IPS DF 6.9 (cell line): Measurements from ENCODE around the gene TMEM184A.

ENCODE experiments used
- DNase-seq: peaks from one replicate; pipeline ENCODE4 v3.0.0-alpha.2; 2013; ENCODE audit warnings: low read depth, low spot score
- H3K27ac ChIP-seq: one replicate; pipeline ENCODE4 v1.5.1; 2013; ENCODE audit warnings: low read length, control low read depth
- H3K27me3 ChIP-seq: 2 replicates; pipeline ENCODE4 v1.6.1; 2013; ENCODE audit warnings: mild to moderate bottlenecking, low read length; ENCODE audit not compliant: control insufficient read depth, insufficient read depth
- H3K36me3 ChIP-seq: 2 replicates; pipeline ENCODE4 v1.6.1; 2013; ENCODE audit warnings: low read length; ENCODE audit not compliant: control insufficient read depth, insufficient read depth
- H3K4me1 ChIP-seq: 2 replicates; pipeline ENCODE4 v1.6.1; 2013; ENCODE audit warnings: low read length; ENCODE audit not compliant: control insufficient read depth, insufficient read depth
- H3K4me3 ChIP-seq: 2 replicates; pipeline ENCODE4 v1.5.1; 2013; ENCODE audit warnings: mild to moderate bottlenecking, low read length
- H3K9me3 ChIP-seq: 2 replicates; pipeline ENCODE4 v1.6.1; 2013; ENCODE audit warnings: low read length, inconsistent platforms; ENCODE audit not compliant: control insufficient read depth, insufficient read depth
- WGBS: extraction: QIAGEN DNeasy Blood & Tissue Kit; methylation state at CpG from one replicate; pipeline ENCODE4 v1.1.7; 2013; ENCODE audit warnings: mixed read lengths, missing lambda C conversion rate; ENCODE audit not compliant: insufficient read length, insufficient coverage; 5-methylcytosine and 5-hydroxymethylcytosine counted together

The TMEM184A gene

DNA sequence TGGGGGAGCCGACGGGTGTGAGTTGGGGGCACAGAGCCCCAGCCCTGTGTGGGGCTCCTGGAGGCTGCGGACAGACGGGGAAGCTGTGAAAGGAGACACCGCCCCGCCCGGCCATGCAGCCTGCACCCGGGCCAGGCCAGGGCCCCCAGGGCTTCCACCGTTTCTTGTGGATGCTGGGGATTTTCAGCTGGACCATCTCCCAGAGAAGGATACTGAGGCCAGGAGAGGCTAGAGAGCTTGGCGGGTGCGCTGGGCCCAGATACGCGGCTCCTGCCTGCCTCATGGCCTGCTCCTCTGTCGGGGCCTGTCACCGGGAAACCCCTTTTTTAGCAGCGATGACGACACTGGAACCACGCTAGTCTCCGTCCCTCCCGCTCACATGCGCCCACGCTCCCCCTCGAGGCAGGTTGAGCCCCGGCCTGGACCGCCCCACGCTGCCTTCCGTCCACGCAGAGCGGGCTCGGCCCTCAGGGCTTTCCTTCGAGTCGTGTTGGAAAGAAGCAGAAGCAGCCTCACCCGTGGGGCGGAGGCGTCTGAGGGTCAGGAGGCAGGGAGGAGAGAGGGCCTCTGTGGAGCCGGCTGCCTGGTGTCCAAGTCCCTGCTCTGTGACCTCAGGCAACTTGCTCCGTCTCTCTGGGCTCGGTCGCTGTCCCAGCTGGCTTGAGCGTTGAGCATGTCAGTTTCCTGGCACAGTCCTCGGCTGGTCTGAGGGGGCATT lies 11.7 kb downstream of the TMEM184A start:
- Histone ChIP-seq H3K4me3 (no peak overlapping the region), H3K9me3 (no peaks in the 10 kb centered on the region), H3K4me1 (peaks cover 1% of the 10 kb centered on the region; the same call in 1 of the 2 replicates), H3K36me3 (peaks cover 10% of the 10 kb centered on the region), H3K27me3 (no peaks in the 10 kb centered on the region), H3K27ac (no peak overlapping the region)
- WGBS, result no CpG with 5 or more reads among the region's 41 CpGs
- no peak for DNase-seq

- DNase-seq, result no peak
- H3K27me3 ChIP-seq, result no peaks in the 10 kb centered on the region
- H3K36me3 ChIP-seq, result peaks cover 12% of the 10 kb centered on the region
- H3K9me3 ChIP-seq, result no peaks in the 10 kb centered on the region
- H3K27ac ChIP-seq, result no peak overlapping the region
- no peak overlapping the region for H3K4me3 ChIP-seq
- no CpG with 5 or more reads among the region's 6 CpGs for WGBS
- no peaks in the 10 kb centered on the region; the same call in 1 of the 2 replicates for H3K4me1 ChIP-seq
Observed at GRCh38 chr7:1543826-1544177, 12.2 kb downstream of the TMEM184A start.

DNA sequence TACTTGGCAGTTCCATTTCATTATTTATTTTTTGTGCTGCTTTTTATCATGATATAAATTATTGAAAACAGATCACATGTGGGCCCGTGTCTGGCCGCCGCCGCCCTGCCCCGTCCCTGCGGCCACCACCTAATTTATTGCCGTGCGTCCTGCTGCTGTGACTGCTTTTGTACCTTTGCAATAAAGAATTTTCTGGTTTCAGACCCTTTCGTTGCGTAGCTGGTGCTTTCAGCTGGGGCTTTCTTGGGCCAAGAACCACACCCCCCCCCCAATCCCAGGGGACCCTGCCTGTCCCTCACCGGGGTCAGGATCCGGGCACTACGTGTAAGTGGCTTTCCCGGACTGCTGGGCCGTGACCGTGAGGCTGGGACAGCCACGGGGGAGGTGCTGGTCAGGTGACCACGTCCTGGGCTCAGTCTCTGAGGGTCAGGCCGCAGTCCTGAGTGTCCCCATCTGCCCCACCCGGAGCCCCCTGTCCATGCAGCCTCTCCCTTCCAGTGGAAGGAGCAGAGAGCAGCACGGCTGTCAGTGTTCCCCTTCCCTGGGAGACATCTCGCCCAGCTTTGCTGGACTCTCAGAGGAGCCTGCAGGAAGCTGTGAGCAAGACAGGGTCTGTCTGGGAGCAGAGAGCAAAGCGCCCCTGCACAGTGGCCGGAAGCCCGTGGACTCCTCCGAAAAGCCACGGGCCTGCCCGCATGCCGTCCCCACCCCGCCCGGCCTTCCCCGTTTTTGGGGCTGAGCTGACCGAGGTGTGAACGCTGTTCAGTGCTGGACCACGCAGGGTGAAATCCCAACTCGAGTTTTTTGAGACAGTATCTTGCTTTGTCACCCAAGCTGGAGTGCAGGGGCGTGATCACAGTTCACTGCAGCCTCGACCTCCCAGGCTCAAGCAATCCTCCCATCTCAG lies 12.9 kb downstream of the TMEM184A start:
- peaks cover 12% of the 10 kb centered on the region for H3K36me3 ChIP-seq
- DNase-seq, result no peak
- no peak overlapping the region for H3K27ac ChIP-seq
- WGBS, result no CpG with 5 or more reads among the region's 38 CpGs
- H3K4me1 ChIP-seq, result no peaks in the 10 kb centered on the region; the same call in 1 of the 2 replicates
- H3K9me3 ChIP-seq, result no peaks in the 10 kb centered on the region
- no peak overlapping the region for H3K4me3 ChIP-seq
- H3K27me3 ChIP-seq, result no peaks in the 10 kb centered on the region

DNA sequence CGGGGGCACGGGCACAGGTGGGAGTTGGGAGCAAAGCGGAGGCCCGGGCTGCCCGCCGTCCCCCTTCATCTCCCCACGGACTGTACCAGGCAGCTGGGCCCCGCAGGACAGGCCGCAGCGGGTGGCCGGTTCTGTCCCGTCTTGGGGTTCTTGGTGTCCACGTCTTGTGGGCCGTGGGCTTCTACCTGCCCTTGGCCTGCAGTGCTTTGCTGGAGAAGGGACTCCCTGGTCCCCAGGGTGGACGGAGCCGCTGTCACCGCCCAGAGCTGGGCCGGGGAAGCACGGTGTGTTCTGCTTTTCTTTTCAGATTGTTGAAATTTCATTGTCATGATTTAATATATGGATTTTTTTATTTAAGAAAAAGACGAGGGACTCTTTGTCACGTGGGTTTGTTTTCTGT lies 13.7 kb downstream of the TMEM184A start:
- Histone ChIP-seq H3K4me3 (no peak overlapping the region), H3K9me3 (no peaks in the 10 kb centered on the region), H3K27ac (no peak overlapping the region), H3K4me1 (peaks cover 5% of the 10 kb centered on the region), H3K27me3 (no peaks in the 10 kb centered on the region), H3K36me3 (peaks cover 12% of the 10 kb centered on the region)
- no CpG with 5 or more reads among the region's 21 CpGs for WGBS
- DNase-seq, result no peak

DNA sequence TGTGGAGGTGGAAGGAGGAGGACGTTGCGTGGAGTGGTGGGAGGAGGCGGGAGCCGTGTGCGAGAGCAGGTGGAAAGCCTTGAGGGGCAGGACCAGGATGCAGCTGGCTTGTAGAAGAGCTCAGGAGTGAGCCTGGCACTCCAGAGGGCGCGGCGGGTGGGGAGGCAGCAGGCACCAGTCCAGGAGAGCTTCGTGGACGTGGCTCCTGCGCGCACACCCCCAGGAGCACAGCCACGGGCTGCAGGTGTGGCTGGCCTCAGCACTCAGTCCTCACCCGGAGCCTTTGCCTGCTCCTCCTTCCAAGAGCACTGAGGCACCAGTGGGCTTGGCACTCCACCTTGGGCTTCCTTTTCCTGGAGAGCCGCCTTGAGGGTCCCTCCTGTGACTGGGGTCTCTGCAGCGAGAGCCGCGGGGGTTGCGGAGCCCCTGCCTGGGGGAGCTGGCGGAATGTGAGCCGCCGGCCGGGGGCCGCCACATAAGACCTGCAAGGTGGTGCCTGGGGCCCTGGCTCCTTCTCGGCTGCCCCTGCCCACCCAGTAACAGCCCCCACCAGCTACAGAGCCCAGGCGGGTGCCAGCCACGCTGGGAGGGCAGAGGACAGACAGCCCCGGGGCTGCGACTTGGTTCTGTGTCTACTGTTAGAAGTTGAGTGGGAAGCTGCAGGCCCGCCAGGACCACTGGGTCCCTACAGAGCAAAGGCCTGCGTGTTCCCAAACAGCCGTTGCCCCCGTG lies 14.4 kb downstream of the TMEM184A start:
- WGBS, result no CpG with 5 or more reads among the region's 33 CpGs
- peaks cover 12% of the 10 kb centered on the region for H3K36me3 ChIP-seq
- no peaks in the 10 kb centered on the region for H3K9me3 ChIP-seq
- H3K27ac ChIP-seq, result no peak overlapping the region
- H3K4me3 ChIP-seq, result no peak overlapping the region; the same call in 1 of the 2 replicates
- no peak for DNase-seq
- H3K4me1 ChIP-seq, result peaks cover 9% of the 10 kb centered on the region
- H3K27me3 ChIP-seq, result no peaks in the 10 kb centered on the region

GRCh38 chr7:1540776-1541271 lies 15.2 kb downstream of the TMEM184A start:
- peaks cover 12% of the 10 kb centered on the region for H3K36me3 ChIP-seq
- H3K9me3 ChIP-seq, result no peaks in the 10 kb centered on the region
- no peak for DNase-seq
- H3K4me1 ChIP-seq, result peaks cover 12% of the 10 kb centered on the region
- H3K27me3 ChIP-seq, result no peaks in the 10 kb centered on the region
- no CpG with 5 or more reads among the region's 31 CpGs for WGBS
- no peak overlapping the region for H3K27ac ChIP-seq
- H3K4me3 ChIP-seq, result no peak overlapping the region

DNA sequence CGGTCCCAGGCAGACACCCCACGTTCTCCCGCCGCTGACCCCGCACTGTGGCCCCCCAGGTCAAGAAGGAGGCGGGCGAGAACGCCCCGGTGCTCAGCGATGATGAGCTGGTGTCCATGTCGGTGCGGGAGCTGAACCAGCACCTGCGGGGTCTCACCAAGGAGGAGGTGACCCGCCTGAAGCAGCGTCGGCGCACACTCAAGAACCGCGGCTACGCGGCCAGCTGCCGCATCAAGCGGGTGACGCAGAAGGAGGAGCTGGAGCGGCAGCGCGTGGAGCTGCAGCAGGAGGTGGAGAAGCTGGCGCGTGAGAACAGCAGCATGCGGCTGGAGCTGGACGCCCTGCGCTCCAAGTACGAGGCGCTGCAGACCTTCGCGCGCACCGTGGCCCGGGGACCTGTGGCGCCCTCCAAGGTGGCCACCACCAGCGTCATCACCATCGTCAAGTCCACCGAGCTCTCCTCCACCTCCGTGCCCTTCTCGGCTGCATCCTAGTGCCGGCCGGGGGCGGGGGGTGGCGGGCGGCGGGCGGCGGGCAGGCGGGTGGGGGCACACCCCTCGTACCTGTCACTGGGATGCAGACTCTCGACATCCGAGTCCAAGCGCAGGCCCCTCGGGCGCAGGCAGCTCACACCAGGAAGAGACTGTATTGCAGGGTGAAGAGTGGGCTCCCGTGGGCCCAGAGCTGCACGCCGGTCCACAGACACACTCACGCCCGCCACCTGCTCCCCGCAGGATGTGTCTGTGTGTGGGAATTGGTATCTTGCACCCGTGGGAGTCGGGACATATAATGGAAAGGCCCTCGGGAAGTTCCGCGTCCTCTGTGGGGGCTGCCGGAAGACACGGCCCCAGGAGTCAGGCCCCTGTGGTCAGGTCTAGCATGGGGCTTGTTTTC lies 15.9 kb downstream of the TMEM184A start:
- no peaks in the 10 kb centered on the region for H3K9me3 ChIP-seq
- H3K27me3 ChIP-seq, result no peaks in the 10 kb centered on the region
- no peak for DNase-seq
- peaks cover 12% of the 10 kb centered on the region for H3K4me1 ChIP-seq
- no CpG with 5 or more reads among the region's 73 CpGs for WGBS
- peaks cover 12% of the 10 kb centered on the region for H3K36me3 ChIP-seq
- H3K4me3 ChIP-seq, result no peak overlapping the region
- no peak overlapping the region for H3K27ac ChIP-seq

DNA sequence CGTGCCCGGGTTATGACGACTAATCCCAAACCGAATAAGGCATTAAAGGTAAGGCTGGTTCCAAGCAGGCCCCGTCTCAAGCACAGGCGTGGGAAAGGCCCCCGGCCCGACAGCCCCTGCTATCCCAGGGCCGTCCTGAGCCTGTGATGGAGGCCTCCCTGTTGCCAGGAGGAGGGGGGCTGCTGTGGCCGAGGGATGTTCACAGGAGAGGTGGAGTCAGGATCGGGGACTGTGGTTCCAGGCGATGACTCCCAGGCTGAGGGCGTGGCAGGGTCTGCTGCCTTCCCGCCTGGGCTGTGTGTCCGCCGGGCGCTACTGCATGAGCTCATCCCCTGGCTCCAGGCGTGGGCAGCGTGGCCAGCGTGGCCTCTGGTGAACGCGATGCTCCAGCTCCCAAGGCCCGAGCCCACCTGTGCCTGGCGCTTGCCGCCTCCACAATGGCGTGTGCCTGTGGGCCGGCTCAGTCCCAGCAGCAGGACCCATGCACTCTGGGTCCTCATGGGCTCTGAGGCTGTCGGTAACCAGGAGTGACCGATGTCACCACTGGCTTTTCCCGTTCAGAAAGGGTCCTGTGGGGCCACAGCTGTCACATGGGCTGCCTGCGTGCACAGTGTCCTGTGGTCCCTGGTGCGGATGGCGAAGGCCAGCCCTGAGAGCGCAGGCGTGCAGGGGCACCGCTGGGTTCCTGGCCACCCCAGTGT lies 16.7 kb downstream of the TMEM184A start:
- no CpG with 5 or more reads among the region's 36 CpGs for WGBS
- H3K27me3 ChIP-seq, result no peaks in the 10 kb centered on the region
- no peaks in the 10 kb centered on the region for H3K9me3 ChIP-seq
- no peak overlapping the region for H3K4me3 ChIP-seq
- H3K27ac ChIP-seq, result no peak overlapping the region
- H3K36me3 ChIP-seq, result peaks cover 12% of the 10 kb centered on the region
- DNase-seq, result no peak
- H3K4me1 ChIP-seq, result peaks cover 12% of the 10 kb centered on the region

- peaks cover 12% of the 10 kb centered on the region for H3K36me3 ChIP-seq
- H3K4me3 ChIP-seq, result no peak overlapping the region
- WGBS, result no CpG with 5 or more reads among the region's 25 CpGs
- peaks cover 15% of the 10 kb centered on the region for H3K4me1 ChIP-seq
- H3K27me3 ChIP-seq, result no peaks in the 10 kb centered on the region
- no peak for DNase-seq
- H3K27ac ChIP-seq, result no peak overlapping the region
- no peaks in the 10 kb centered on the region for H3K9me3 ChIP-seq
Observed at GRCh38 chr7:1538544-1539180, 17.3 kb downstream of the TMEM184A start.
